ENCODE data around the gene DIP2C.

DIP2C gene

DNA sequence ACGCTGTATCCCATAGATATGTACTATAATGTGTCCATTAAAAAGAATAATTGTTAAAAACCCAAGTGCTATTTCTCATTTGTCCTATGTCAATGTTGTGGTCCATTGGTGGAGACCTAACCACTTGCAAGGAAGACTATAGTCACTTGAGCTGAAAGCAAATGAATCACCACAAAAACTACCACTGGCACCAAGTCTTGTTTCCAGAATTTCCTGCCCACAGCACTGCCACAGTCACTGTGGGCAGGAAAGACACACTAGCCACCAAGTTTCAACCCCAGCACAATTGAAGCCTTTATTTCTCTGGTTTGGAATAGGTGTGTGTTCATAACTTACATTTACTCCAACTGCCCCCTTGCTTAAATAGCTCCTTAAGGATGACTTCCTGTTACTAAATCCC is 12.4 kb downstream of the DIP2C start:
- no peak for DNase-seq

DNA sequence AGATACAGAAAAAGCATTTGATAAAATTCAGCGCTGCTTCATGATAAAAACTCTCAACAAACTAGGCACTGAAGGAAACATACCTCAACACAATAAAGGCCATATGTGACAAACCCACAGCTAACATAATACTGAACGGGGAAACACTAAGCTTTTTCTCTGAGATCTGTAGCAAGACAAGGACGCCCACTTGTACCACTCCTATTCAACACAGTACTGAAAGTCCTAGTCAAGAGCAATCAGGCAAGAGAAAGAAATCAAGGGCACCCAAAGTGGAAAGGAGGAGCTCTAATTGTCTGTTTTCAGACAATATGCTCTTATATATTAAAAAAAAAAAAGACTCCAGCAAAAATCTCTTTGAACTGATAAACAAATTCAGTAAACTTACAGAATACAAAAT is 13.3 kb downstream of the DIP2C start:
- no peak for DNase-seq

DNA sequence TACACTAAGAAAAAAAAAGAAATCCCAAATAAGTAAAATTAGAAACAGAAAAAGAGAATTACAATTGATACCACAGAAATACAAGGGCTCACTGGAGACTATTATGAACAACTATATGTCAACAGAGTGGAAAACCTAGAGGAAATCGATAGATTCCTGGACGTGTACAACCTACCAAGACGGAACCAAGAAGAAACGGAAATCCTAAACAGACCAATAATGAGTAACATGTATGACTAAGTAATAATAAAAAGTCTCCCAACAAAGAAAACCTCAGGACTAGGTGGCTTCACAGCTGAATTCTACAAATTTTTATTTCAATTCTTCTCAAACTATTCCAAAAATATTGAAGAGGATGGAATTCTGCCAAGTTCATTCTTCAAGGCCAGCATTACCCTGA is 13.9 kb downstream of the DIP2C start:
- no peak for DNase-seq

DNA sequence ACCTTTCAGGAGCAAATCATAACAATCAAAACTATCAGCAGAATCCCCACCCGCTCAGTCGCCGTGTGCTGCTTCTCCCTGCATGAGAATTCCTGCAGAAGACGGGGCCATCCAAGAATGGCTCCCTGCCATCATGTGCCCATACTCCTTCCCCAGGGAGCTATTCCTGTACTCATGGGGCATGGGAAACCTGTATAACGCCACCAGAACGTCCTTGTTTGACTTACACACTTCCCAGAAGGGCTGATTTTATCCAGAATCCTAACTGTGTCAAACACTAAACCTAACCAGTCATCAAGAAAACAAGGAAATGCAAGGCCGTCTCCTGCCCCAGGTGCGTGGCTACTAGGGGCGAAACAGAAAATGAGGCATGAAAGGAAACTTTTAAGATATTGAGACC is 16.0 kb downstream of the DIP2C start:
- no peak for DNase-seq

DNA sequence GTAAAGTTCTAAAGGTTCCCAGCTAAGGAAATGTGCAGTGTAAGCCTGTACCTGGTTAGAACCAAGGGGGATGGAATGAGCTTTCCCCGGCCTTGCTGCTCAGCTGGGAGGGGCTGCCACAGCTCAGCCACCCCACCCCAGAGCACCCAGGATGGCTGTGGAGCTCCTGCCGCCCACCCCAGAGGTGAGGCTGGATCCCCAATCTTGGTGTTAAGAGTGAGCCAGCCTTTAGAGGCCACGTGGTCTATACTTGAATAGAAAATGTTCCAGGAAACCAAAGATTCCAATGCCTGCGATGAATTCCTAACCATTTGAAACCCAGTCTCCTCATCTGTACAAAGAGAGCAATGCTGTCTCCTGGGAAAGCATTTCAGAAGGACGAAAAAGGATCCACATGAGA is 16.5 kb downstream of the DIP2C start:
- DNase-seq, result no peak

DNA sequence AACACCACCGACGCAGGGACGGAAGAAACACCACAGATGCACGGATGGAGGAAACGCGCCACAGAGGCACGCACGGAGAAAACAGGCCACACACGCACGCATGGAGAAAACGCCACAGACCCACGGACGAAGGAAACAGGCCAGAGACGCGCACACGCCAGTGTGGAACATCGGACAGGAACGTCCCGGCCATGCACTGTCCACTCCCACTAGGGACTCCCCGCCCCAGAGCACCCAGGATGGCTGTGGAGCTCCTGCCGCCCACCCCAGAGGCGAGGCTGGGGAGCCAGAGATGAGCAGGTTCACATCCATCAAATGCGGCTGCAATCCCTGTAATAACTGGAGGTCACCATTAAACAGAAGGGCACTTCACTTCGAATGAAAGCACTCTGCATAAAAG is 17.3 kb downstream of the DIP2C start:
- no peak for DNase-seq

DNA sequence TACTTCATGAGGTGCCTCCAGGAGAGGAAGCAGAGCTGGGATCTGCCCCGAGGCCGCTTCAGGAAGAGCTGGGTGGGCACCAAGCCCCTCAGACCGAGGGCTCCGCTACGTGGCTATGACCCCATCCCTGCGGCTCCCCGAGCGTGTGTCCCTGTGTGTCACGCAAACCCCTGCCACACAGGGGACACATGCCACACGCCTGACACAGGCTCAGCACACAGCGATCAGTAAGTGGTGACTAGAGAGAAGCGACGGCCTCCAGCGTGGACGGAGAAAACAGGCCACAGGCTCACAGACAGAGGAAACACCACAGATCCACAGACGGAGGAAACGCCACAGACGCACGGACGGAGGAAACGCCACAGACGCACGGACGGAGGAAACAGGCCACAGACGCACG is 18.5 kb downstream of the DIP2C start:
- DNase-seq, result no peak

DNA sequence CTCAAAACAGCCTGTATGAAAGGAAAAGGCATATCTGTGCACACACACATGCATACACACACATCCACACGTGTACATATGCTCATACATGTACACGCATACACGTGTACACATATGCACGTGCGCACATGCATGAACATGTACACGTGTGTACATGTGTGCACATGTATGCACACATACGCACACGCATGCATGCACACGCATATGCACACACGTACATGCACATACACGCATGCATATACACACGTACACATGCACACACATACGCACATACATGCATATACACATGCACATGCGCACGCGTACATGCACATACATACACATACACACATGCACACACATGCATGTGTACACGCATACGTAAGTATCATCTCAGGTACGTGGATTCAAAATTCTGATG is 19.4 kb downstream of the DIP2C start:
- DNase-seq, result no peak

DNA sequence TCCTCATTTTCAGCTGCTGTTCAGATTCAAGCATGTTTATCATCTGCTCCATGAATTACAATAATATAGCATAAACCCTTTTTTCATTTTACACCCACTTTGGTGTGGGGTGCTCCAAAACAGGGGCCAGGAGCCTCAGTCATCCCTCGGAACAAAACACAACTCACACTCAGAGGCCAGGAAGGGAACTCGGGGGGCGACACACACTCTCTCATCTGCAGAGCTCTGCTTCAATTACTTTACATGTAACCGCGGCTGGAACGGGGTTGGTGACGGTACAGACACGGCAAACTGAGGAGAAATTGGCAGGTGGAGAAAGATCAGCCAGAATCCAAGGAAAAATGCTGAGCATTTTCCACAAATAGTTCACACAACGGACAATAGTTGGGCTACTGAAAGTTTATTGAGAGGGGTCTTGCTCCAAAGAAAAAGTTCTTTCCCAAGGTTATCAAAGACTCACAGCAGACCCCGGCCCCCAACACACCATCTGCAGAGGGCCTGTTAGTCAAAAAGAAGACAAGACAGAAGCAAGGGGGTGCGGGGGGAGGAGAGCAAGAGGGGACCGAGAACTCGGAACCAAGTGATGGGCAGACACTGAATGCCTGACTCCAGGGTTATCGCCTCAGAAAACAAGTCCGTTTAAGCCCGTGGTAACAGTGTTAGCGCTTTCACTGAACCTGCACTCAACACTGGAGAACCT is 20.5 kb downstream of the DIP2C start:
- no peak for DNase-seq

DNA sequence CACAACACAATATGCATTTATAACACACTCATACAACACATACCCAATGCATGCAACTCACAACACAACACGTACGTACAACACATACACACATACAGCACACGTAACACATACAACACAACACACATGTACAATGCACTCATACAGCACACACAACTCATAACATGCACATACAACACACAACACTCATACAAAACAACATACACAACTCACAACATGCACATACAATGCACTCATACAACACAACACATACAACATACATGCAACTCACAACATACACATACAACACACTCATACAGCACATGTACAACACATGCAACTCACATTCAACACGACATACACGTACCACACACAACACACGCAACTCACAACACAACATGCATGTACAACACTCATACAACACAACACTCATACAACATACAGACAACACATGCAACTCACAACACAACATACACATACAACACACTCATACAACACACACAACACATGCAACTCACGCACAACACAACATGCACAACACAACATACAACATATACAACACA is 21.8 kb downstream of the DIP2C start:
- no peak for DNase-seq

DNA sequence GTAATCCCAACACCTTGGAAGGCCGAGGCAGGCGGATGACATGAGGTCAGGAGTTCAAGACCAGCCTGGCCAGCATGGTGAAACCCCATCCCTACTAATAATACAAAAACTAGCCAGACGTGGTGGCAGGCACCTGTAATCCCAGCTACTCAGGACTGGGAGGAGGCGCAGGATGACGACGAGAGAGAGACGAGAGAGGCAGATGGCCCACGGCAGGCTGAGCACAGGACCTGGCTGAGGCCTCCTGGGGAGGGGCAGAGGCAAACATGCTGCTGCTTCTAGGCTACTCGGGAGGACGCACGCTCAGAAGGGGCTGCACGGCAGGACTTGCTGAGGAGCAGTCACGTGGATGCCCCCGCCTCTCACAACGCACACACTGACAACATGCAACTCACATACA is 22.4 kb downstream of the DIP2C start:
- no peak for DNase-seq

DNA sequence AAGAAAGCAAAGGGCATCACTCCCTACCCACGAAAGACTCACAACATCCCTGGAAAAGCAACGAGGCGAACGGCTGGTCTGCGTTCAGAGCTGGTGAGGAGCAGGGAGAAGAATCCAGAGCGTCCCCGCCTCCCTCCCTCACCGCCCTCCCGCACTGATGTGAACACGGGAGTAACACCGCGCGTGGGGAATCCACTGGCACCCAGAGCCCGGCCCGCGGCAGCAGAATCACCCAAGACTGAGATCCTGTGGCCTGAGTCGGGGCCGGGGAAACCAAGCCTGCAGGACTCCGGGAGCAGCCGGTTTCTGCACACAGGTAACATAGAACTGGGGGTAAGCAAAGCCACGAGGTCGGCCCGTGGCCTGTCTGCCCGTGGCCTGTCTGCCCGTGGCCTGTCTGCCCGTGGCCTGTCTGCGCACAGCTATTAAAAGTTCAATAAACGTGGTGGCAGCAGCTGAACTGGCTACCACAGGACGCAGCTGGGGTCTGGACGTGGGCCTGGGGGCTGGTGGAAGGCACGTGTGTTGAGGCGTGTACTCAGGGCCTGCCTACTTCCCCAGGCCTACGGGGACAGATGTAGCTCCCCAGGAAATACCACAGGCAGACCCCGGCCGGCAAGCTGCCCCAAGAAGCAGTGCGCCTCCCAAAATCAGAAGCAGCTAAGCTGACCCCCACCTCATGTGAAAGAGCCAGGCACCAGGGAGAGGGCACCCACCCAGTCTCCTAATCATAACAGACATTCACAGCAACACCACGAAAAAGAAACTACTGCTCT is 23.0 kb downstream of the DIP2C start:
- no peak for DNase-seq

DNA sequence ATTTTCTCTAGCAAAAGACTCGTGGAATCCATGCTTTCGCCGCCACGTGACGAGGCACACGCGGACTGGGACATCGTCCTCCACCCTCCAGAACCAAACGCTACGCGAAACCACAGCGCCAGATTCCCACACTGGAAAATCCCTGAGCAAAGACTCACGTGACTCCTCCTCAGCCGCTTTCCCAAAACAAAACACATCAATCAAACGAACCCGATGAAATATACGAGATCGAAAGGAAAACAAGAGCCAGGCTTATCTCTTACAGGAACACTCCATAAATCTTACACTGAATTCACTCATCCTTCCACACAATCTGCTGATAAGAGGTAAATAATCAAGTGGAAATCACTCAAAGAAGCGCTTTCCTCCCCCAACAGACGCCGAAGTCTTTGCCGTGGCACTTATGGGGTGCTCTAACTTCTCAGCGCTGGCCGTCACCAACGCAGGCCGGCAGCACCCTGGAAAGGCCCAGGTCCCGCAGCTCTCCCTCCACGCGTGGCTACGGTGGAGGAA is 23.8 kb downstream of the DIP2C start:
- no peak for DNase-seq

DNA sequence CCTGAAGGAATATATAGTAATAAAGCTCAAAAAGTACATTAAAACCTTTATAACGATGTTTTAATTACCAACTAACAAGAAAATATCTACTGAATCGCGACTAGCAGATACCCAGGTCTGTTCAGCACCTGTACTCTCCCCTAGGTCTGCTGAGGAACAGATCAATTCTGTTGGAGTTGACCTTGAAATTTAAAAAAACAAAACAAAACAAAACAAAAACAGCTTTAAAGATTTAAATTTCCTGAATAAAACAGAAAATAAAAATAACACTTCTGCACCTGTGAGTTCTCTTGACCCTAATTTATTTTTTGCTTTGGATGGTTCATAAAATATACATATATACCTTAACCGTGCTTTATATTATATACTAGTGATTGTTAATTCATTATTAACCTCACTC is 24.6 kb downstream of the DIP2C start:
- DNase-seq, result no peak

DNA sequence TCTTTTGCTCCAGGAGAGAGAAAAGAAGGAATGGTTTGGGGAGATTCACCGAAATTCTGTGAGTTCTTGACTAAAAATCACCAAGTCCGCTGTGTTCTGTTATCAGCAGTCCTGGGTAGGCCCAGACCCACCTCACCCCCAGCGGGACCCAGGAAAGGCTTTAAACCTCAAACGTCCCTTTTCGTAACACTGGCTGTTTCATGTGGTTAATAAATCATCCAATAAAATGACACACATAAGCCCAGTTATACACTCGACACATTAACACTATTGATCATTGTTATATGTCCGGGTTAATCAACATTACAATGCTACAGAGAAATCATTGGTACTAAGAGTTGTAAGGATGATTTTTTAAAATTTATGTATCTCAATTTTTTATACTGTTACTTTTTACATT is 25.2 kb downstream of the DIP2C start:
- DNase-seq, result no peak

DNA sequence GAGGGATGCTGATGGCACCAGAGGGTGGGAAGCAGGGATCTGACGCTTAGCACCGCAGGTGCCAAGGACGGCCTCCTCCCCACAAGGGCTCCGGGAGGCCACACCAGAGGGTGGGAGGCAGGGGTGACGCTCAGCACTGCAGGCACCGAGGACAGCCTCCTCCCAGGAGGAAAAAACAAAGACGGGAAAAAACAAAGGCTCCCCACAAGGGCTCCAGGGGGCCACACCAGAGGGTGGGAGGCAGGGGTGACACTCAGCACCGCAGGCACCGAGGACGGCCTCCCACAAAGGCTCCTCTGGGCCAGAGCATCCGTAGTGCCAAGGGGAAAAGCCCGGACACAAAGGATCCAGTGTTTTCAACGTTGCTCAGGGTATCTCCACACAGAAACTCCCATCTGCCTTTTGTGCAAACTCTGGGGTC is 25.6 kb downstream of the DIP2C start:
- DNase-seq, result no peak

DNA sequence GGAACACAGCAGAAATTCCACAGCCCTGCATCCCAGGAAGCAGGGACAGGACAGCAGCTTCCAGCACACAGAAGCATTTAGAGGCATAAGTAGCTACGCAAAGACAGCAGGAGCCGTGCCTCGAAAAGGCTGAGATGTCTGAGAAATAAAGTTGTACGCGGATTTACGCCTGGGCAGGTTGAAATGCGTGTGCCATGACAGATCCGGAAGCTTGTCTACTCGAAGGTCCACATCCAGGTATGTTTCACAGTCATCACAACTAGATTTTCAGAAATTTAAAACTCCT is 26.1 kb downstream of the DIP2C start:
- DNase-seq, result no peak

DNA sequence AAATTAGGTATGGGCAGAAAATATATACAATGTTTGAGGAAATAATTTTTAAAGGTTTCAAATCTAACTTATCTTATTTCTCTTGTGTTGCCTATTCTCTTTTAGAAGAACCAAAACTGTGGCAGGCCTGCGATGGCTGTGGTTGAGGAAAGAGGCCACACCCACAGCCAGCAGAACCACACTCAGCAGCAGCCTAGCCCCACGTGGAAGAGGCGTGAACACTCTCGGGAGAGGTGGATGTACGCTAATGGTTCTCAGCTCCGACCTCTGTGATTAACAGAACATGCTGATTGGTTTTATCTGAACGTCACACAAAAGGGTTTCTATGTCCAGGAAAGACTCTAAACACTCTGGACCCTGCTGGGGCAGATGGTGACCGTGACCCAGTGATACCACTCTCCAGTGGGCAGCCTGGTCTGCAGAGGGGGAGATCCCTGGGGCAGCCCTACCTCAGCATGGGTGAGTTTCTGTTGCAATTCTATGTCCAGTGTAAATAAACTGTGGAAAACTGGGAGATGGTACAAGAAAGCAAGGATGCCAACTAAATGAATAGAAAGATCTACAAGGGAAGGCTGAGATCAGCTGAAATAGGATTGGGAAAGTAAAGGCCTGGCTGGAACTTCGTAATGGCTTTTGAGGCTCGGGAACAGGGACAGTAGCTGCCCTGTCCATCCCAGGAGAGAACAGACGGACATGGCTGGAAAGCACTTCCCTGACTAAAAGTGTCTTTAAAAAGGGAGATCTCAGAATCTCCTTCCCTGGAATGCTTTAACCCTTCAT is 26.6 kb downstream of the DIP2C start:
- no peak for DNase-seq

DNA sequence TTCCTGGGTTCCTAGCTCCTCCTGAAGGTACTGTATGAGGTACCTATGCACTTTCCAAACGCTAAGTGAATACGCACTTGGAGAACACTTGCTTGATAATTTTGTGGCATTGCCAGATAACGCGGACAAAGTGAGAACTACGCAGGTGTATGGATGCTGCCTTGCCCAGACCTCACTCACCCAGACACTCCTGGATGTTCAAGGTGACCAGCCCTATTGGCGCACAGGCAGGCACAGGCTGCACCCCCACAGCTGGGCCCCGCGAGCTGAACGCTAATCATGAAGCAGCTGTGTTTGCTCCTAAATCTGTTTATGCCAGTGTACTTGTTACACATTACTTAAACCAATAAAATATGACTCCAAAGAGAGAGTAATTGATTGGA is 27.3 kb downstream of the DIP2C start:
- DNase-seq, result no peak

DNA sequence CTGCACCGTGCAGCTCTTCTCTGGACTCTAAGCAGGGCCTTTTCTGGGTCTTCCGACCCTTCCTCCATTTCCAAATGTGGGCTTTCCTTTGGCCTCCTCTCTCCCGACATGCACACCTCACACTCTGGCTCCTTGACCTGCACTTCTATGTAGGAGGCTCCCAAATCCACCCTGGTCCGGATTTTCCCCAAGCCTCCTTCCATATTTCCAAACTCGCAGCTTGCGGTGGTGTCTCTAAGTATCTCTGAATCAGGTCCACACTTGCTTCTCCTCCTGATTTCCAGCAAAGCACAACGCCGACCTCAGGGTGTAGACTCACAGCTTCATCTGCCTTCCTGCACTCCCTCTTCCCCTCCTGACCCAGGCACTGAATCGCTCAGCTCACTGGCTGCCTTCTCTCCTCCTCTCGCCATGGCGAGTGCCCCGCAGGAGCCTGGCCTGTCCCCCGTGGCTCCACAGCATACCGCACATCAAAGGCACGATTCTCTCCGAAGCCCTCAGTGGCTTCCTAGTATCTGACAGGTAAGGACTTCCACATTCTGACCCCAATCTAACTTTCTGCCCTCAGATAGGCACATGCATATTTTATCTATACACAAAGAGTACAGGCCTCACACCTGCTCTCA is 27.8 kb downstream of the DIP2C start:
- DNase-seq, result no peak

DNA sequence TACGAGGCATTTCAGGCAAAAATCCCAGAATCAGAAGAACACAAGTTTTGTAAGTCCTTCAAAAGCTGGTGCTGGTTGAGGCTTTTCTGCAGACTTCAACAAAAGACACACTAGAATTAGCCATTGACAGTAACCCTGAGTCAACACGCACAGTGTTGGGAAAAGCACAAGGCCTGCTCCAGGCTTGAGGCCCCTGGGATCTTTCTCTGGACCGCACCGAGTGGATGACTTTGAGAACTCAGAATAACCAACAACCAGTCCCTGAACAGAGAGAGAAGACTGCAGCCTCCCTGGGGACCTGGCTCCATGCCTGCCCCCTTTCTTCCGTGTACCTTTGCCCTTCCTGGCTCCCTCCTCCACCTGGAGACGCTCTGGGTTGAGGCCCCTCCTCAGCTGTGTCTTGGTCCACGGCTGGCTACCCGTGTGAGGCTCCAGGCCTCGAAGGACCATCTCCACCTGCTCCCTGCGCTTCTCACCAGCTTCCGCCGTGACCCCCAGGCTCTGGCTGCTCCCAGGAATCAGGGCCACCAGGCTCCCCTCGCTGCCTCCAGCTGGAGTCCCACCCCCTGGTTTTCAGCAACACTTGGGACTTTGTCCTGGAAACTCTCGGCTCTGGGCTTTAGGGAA is 28.4 kb downstream of the DIP2C start:
- DNase-seq, result no peak

DNA sequence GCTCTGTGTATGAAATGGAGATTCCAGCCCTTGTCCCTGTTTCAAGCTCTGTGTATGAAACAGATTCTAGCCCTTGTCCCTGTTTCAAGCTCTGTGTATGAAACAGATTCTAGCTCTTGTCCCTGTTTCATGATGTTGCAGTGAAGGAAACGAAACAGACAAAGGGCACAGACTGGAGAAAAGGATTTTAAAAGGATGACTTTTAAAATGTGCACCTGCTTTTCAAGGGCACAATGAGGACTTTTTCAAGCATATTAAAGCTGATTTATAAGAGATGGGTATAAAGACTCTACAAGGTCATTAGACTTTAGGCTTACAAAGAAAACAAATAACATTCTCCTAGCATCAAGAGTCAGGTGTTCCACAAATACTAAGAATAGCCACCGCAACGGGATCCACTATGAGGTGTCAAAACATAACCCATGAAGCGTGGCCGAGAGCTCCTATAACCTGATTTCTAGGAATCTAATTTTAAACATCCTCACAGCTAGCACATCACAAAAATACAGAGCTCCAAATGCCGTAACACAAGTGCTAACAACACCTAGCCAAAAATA is 29.0 kb downstream of the DIP2C start:
- DNase-seq, result no peak

Data from activated T-cell treated with anti-CD3 and anti-CD28 coated beads, Interleukin-2, amount 50 U/mL, for 1 hour (primary cell).